HG03025 (cell line): ENCODE data around the gene NUDCD3.
A peak's percentile ranks its signal among the peaks of the same experiment; 100 is the strongest.

Source experiments
- ATAC-seq: cut with Tn5 transposase; IDR thresholded peaks from one replicate; pipeline ENCODE4 v1.9.1; 2021; ENCODE audit warnings: mild to moderate bottlenecking, moderate library complexity; ENCODE audit not compliant: unreplicated experiment, low FRiP score

The NUDCD3 gene

DNA sequence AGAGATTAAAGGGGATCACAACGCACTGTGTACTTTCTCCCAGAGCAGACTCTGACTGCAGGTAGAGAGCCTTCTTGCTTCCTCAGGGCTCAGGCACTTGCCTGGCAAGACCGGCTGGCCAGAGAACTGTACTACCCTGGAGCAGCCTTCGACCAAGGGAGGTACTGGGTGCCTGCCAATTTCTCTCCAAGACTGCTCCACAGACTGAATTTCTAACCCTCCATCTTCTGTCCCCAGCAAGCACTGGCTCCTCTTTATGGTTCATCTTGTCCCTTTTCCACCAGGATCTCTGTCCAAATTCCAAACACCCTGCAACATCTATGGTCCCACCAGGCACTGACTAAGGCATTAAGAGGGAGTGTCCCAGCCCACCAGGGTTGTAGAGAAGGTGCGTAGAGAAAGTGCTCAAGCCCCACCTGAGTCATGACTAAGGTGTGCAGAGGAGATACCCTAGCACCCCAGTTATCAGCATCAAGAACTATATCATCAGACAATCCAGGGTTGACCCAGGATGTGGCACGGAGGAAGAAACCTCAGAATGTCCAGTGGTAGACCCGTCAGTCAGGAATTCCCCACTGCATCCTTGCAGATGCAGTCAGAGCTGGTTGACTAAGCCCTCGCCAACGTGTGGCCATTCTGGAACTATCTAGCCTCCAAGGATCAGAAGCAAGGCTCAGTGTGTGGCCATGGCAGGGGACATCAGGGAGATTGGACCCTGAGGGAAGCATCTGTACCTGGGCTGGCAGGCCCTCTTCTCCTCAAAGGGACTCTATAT, 104.1 kb downstream of the NUDCD3 start:
- ATAC-seq: no peak

DNA sequence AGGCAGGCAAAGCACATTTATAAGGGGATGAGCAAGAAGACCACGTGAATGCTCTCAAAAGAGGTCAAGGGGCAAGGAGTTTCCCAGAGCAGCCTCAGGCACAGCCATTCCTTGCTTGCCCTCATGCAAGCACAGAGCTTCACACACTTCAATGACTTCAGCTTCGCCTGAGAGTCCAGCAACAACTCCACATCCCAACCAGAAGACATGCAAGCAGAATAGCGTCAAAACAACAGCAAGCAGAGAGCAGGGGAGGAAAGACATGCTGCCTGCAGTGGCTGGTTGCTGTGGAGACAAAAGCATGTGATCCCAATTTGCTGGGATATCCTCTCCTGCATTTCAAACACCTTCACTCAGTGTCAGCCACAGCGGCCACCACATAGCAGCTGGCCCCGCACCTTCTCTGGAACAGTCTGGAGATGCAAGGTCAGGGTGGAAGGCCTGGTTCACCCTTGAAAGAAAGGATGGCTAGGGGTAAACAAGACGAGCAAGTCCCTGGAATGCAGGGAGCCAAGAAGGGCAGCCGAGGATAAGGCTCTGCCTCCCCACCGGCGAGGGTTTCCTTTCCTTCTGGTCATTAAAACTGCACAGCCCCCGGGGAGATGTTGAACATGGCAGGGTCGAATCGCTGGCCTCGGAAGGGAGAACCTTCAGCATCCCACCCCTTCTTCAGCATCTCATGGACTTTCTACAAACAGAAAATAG, 104.9 kb downstream of the NUDCD3 start:
- no peak for ATAC-seq

DNA sequence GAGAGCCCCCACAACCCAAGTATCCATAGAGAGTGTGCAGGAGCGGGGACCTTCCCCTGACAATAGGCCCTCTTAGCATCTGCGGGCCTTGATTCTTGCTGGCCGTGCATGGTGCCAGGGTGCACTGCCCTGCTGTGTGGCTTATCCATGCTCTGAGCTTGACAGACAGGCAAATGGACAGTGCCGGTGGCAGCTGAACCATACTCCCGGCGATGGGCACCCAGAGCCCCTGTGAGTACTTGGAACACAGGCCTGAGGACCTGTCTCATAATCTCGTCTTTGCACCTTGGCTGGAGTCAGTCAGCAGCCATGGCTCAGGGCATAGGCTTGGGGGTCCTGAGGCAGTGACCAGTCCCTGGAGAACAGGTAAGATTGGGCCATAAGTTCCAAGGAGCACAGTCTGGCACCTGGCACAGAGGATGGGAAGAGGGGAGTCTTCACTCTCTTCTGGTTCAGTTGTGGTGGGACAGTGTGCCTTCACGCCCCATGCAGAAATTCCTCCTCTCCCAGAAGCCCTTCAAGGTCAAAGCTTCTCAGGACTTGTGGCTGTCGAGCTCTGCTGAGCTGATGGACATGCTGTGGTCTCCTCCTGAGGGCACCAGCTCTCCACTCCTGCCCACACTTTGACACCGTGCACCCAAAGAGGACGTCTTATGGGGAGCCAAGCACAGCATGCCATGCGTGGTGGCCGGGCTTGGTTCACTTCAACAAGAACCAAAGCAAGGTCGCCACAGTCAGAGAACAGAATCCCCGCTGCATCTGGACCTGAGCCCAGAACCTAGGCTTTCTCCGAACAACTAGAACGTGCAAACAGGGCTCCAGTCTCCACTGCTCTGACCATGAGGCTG, 105.6 kb downstream of the NUDCD3 start:
- no peak for ATAC-seq

DNA sequence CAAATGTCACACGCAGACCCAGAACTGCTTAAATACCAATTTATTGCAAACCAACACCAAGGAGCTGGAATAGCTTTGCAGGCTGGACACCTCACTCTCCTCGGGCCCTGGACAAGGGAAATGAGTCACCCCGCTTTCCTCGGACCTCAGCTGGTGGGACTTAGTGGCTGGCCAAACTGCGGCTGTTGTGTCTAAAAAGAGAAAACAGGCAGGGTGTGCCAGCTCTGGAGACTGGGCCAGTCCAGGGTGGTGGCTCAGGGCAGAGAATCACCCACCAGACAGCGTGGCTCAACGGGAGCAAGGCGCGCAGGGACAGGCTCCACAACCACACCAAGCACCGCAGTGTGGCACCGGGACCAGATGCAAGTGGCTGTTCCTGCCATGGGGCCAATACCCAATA, 106.9 kb downstream of the NUDCD3 start:
- ATAC-seq: no peak

DNA sequence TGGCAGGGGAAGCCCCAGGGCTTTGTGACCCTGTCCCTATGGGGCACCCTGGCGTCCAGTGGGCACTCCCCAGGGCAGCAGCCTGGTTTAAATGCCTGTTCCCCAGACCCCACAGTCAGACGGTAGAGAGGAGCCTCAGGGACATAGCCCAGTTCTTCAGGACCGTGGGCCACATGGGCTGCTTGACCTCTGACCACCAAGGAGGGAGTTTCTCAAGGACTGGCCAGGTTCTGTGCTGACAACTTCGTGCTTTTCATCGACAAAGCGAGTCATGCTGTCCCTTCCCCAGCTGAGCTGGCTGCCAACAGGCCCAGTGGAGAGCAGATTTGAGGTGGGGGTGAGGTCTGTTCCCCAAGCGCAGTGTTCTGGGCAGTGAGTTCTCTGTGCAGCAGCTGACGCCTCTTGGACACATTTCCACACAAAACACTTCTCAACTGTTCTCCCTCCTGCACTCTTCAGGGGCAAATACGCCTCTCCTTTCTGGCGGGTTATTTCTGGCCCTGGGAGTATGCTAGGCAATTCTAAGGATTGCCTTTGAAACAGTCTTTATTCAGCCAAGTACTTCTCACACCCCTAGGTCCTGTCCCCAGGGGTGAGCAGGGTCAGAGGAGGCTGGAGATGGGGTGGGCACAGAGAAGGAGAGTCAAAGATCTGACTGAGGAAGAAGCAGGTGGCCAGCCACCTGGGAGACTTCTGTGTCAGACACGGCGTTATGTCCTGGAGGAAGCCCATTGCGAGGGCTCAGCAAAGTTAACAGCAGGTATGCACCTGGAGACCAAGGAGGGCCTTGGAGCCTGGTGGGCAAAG, 107.8 kb downstream of the NUDCD3 start:
- no peak for ATAC-seq

DNA sequence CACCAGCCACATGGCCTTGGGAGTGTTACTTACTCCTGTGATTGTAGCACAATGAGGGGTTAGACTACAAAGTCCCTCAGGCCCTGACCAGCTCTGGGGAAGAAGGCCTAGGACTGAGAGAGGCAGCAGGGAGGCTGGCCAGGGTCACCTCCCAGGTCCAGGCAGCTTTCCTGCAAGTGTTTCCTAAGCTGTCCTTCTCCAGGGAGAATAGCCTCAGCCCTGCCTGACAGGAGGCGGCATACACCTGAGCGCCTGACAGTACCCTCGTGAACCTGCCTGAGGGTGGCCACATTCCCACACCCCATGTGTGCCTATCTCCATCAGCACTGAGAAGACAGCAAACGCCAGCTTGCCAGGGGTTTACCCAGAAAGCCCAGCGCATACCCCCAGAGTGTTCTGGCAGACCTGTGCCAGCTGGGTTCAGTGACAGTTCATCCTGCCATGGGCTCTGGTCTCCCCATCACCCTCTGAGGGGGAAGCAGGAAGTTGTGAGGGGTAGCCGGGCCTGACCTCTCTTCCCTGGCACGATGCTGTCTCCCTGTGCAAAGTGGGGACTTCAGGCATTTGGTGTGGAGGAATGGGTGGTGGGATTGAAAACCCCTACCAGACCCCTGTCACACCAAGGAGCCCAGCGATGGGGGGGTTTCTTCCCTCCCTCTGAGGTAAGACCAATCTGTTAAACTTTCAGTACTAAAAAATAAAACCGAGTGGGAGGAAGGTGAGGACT, 108.8 kb downstream of the NUDCD3 start:
- no peak for ATAC-seq

DNA sequence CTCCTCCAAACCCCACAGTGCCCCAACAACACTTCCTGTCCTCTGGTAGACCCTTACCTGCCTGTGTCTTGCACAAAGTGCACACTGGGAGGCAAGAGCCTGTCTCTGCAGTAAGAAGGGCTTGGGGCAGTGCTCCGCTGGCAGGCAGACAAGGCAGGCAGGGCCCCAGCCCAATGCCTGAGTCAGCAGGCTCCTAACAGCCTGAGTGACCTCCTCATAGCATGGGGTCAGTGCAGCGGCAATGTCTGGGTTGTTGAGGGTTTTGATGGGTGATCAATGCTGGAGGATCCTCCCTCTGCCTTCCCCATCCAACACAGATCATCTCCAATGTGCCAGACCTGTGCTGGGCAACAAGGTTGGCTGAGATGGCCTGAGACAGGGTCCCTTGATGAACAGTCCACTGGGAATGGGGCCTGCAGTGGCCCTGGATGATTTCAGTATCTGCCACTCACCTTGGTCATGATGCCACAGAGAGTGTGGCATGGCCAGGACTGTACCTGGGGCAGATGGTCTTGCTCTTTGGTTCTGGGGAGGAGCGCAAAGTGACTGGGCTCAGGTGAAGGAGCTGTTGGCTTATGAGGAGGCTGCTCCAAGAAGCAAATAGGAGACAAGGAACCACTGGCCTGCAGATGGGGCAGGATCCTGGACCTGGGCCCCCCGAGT, 109.5 kb downstream of the NUDCD3 start:
- no peak for ATAC-seq

DNA sequence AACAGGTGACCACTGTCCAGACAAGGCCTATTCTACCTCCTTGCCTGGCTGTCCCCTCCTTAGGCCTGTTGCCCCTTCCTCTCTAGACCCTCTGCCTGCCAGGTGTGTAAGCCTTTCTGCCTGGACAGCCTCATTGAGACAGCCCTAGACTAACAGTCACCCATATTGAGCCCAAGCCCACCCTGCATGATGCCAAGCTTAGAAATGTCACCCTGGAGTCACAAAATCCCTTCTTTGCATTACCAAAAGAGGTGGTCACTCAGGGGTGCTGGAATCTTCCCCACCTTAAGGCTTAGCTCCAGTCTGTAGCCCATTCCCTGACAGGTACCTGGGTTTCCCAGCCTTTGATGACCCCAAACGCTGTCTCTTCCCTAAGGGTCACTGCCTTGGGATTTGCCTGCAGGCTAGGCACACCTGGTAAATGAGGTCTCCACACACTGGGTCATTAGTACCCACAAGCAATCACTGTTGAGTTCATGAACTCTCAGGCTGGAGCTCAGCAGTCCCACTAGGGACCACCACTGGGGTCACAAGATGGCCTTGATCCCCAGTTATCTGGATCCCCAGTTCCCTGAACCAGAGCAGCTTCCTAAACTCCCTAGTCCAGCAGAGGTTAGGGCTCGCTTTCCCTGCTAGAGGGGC, 110.1 kb downstream of the NUDCD3 start:
- no peak for ATAC-seq

DNA sequence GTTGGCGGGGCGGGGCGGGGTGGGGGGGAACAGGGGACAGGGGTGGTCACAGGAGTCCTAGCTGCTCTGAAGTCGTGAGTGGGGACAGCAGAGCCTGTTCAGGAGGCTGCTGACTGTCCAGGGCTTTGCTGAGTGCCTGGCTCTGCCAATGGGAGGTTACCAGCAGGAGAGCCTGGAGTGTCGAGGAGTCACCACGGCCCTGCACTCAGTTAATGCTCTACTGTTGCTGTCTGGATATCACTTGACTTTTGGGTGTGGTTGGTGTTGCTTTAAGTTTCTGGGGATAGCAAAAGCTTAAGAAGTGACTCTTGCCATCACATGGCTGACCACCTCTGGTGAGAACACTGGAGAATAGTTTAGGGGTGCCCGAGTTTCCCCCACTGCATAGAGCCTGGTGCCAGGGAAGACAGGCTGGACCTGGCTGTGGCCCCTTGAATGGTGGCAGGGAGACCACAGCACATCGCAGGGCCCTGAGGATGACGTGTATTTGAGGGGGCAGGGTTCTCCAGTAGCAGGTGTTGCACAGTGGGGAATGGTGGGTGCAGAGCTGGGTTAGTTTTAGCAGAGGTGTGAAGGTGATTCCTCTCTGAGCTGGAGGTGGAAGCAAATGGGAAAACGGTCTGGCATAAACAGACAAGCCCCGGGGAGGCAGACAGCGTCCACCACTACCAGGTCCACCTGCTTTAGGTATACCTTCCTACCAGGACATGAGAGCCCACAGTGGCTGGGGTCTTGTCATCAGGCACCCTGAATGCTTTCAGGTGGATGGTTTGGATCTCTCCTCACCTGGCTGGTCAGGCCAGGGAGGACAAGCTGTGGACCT, 110.9 kb downstream of the NUDCD3 start:
- no peak for ATAC-seq

DNA sequence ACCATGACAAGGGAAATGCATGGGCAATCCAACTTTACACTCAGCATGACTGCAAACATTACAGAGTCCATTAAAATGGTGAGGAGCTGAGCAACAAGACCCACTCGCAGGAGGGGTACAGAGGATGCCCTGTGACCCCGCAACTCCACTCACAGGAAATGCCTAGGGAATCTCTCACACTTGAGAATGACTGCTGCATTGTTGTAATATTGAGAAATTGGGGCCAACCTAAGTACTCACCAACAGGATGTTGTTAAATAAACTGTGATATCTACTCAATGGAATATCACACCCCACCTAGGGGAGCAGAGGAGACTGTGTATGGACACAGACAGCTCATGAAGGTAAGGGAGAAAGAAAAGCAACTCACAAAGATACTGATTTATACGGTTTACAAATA, 111.7 kb downstream of the NUDCD3 start:
- no peak for ATAC-seq

DNA sequence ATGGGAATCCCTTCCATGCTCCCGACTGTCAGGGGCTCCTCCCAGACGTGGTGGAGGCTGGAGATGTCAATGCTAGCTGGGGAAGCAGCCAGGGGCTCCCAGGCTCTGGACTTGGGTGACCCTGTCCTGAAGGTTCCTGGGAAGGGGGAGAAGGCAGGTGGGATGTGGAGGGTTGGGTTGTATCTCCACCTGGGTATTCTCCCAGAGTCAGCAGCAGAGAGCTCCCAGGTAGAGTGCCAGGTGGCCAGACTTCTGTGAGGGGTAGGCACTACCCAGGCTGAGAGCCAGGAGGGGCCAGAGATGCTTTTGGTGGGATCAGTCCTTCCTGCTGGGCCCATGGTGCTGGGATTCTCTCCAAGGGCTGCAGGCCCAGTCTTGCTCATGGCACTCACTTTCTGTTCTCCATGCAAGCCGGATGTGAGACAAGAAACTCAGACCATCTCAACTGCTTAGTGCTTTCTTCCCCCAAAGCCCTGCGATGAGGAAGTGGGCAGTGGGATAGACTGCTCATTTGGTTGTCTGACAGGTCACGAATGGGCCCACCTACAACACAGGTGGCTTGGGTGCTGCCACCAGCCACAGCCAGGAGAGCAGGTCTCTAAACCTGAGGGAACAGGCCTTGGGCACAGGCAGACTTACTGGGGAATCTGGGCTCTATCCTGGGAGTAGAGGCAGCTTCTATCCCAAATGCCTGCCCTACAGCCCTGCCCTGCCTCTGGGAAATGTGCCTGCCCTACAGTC, 112.6 kb downstream of the NUDCD3 start:
- ATAC-seq: peak; percentile 62

DNA sequence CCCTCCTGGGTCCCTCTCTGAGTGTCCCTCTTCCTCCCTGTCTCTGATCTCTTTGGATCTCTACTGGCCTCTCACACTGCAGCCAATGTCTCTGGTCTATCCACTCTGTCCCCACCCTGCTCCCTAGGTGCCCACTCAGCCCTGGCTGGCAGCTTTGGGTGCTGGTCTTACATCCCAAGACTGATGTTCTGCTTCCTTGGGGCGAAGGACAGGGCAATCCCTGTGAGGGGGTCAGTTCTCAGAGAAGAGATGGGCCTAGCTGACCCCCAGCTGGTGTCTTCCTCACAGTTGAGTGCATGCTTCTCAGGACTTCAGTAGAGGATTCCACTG, 113.4 kb downstream of the NUDCD3 start:
- no peak for ATAC-seq

DNA sequence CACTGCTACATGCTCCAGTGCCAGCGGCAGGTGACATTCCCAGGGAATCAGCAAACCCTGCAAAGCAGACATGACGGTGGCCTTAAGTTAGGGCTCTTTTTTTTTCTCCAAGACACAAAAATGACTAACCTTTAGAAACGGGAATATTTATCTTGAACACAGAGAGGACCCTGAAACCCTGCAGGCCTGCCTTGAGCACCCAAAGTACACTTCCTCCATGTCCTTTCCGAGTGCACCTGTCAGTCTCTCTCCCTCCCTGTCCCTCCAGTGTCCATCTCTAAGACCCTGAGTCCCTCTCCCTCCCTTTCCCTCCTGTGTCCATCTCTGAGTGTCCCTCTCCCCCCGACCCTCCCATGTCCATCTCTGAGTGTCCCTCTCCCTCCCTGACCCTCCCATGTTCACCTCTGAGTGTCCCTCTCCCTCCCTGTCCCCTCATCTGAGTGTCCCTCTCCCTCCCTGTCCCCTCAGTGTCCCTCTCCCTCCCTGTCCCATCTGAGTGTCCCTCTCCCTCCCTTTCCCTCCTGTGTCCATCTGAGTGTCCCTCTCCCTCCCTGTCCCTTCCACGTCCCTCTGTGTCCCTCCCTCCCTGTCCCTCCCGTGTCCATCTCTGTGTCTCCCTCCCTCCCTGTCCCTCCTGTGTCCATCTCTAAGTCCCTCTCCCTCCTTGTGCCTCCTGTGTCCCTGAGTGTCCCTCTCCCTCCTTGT, 113.9 kb downstream of the NUDCD3 start:
- ATAC-seq: no peak

DNA sequence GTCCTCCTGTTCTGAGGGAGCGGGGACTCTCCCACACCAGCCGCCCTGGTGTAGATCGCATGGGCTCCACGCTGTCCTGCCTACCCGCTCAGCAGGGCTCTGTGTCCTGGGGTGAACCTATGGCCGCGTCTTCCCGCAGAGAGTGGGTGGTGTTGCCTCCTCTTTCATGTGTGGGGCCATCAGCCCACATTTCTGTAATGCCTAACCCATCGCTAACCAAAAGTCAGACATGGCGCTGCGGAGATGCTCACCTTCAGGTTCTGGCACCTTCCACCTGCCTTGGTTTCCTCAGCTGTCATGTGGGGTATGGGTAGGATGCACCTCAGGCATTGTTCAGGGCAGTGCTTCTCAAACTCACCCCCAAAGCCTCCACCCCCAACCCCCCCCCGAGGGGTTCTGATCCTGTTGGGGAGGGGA, 114.5 kb downstream of the NUDCD3 start:
- no peak for ATAC-seq

DNA sequence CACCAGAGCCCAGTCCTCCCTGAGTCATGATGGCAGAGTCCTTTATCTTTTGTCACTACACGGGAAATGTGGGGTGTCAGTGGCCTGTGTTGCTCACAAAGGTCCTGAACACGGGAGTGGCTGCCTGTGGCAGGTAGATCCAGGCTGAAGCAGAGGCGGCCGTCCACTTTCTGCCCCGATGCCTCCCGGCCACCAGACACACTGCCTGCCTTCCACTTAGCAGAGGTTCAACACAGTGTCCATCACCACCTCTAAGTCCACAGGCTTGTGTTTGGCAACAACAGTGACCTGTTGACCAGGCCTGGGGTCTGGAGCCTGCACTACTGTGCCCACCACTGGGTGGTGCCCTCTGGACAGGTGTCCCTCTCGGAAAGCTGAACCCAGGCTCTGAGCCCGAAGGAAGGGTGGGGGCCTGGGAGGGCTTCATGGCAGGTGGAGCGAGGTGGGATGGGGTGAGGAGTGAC, 115.2 kb downstream of the NUDCD3 start:
- ATAC-seq: no peak

DNA sequence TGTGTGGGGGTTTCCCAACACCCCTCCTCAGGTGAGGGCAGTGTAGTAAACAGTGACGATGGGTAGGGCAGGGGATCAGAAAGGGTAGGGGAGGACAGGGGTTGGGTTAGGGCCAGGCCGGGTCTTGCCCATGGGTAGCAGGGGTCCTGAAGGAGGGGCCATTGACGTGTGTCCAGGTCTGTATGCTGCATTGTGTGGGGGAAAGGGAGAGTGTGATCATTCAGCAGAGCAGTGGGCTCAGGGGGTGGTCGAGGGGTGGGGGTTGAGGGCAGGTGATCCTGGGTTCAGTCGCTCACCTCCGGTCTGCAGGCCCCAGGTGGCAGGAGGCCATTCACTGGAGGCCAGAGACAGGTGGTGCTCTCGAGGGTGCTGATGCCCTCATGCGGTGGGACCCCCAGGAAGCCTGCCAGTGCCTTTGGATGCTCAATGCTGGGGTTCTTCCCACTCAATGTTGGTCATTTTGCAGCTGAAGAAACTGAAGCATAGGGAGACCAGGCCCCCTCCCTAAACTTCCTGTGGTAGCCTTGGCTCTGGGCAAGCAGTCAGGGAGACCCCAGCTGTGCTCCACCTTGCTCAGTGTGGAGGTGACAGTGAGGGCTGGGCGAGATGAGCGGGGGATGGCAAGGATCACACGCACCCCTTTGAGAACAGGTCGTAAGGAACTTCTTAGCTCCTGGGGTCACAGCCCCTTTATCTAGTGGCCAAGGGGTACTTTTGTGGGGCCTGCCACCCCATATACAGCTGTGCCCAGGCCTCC, 116.3 kb downstream of the NUDCD3 start:
- no peak for ATAC-seq
